A549 treated with ZK216348 at 1 μM for 4 hours (cell line): ENCODE measurements around the gene SBDS. TPM values are rescaled to one million over a fixed set of nuclear protein-coding genes. Genes with fewer than 3 reads are reported as not detected.

Experiments
- total RNA-seq: library from RNA; stranded (reverse); fragments of 200-300 nt; extraction: Qiagen RNA extraction; gene quantifications from 5 replicates; pipeline ENCODE4 v1.2.3, GENCODE V29; 2022; ENCODE audit warnings: low read depth

Gene SBDS
- 97.4 to 137 TPM (median 107 TPM) in 5 replicates for total RNA-seq

DNA sequence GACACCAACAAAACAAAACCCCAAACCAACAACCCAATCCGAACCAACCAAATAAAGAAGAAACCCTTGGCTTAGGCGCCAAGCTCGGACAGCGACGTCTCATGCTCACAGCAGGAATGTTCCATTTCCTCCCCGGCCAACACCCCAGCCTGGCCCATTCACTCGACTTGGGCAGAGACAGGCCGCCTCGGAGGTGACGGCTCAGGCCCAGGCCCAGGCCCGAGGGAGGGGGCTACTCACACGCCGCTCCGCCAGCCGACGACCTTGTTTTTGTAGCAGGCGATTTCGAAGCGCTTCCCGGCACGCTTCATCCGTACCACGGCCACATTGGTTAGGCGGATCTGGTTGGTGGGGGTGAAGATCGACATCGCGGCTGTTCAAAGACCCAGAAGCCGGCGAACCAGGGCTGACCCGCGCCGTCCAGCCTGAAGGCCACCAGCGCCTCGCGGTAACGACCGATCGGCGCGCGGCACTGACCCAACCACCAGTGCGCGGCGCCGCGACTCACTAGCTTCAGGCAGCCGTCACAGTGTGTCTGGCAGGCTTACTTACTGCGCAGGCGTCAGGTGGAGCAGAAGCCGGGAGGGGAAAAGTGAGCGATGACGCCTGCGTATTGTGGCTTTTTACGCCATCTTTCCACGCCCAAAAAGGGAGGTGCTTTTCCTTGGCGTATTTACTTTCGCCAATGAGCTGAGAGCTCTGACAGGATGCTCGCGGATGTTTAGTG lies at the start of gene SBDS:
Gene SBDS (minus strand): TSS at position 537 of the 727 bp plus-strand sequence. CDS start 169 bp downstream, at position 368.

GRCh38 chr7:66996444-66997191 lies 1.2 kb upstream of the SBDS start, which contains the start of gene TYW1:
TYW1 (plus strand) TSS chr7:66996833; CDS start chr7:66996979, 146 bp downstream.

Other genes starting within 250 kb of the SBDS start
- 77.3 to 103 TPM (median 90.2 TPM) in 5 replicates for gene TMEM248, start 74.4 kb downstream of the SBDS start, total RNA-seq
- gene TYW1, start 1.2 kb upstream of the SBDS start, total RNA-seq: 13.9 to 17.8 TPM (median 14.9 TPM) in 5 replicates